HepG2 (cell line): Measurements from ENCODE around the gene PA2G4. TPM values are rescaled to one million over a fixed set of nuclear protein-coding genes. Genes with fewer than 3 reads are reported as not detected.

Experiments
- ARNT ChIP-seq: fragments of 450-650 bp; IDR thresholded peaks from 2 replicates; pipeline ENCODE4 v1.6.1; 2017
- FOXK2 ChIP-seq: fragments of 450-650 bp; IDR thresholded peaks from 2 replicates; pipeline ENCODE4 v1.6.1; 2016
- FOXM1 ChIP-seq: sonication (generic); formaldehyde crosslinking; IDR thresholded peaks from 2 replicates; pipeline ENCODE4 v1.5.0; 2020; ENCODE audit warnings: missing genetic modification reagents
- FOXO4 ChIP-seq: sonication (generic); formaldehyde crosslinking; conservative IDR thresholded peaks from 2 replicates; pipeline ENCODE4 v1.8.1; 2023; ENCODE audit warnings: missing genetic modification reagents
- GABPA ChIP-seq, 2 experiments: IDR thresholded peaks; 2 replicates each; pipeline ENCODE4 v1.6.1; 2011 to 2016; ENCODE audit warnings: low read depth in 2 of 2, low read length in 1 of 2, missing biosample characterization in 1 of 2, missing genetic modification characterization in 1 of 2
- HMGA1 ChIP-seq: sonication (generic); formaldehyde crosslinking; conservative IDR thresholded peaks from 2 replicates; pipeline ENCODE4 v1.4.0; 2020; ENCODE audit warnings: missing genetic modification reagents
- IRF2 ChIP-seq: IDR thresholded peaks from 2 replicates; pipeline ENCODE4 v1.6.1; 2018; ENCODE audit warnings: missing genetic modification reagents, missing compliant biosample characterization
- NCOR1 ChIP-seq: fragments of 200-600 bp; sonication (generic); IDR thresholded peaks from 2 replicates; pipeline ENCODE4 v1.7.0; 2017; ENCODE audit warnings: antibody characterized with exemption, low read length, borderline replicate concordance
- SAP130 ChIP-seq: IDR thresholded peaks from 2 replicates; pipeline ENCODE4 v1.6.1; 2016; ENCODE audit warnings: low read depth
- STAG1 ChIP-seq: sonication (generic); formaldehyde crosslinking; IDR thresholded peaks from 2 replicates; pipeline ENCODE4 v1.4.0; 2020; ENCODE audit warnings: missing genetic modification reagents
- TBP ChIP-seq: sonication (generic); formaldehyde crosslinking; IDR thresholded peaks from 2 replicates; pipeline ENCODE4 v1.5.0; 2020; ENCODE audit warnings: missing genetic modification reagents
- YEATS2 ChIP-seq: sonication (generic); formaldehyde crosslinking; IDR thresholded peaks from 2 replicates; pipeline ENCODE4 v1.4.0; 2020; ENCODE audit warnings: missing genetic modification reagents, borderline replicate concordance
- ZBTB46 ChIP-seq: sonication (generic); formaldehyde crosslinking; IDR thresholded peaks from 2 replicates; pipeline ENCODE4 v1.4.0; 2020; ENCODE audit warnings: mild to moderate bottlenecking, missing genetic modification reagents, borderline replicate concordance
- ZNF337 ChIP-seq: sonication (generic); formaldehyde crosslinking; IDR thresholded peaks from 2 replicates; pipeline ENCODE4 v1.5.1; 2020; ENCODE audit warnings: missing genetic modification reagents, low read depth, mild to moderate bottlenecking, borderline replicate concordance
- ZNF510 ChIP-seq: sonication (generic); formaldehyde crosslinking; IDR thresholded peaks from 2 replicates; pipeline ENCODE4 v1.4.0; 2020; ENCODE audit warnings: low read depth, mild to moderate bottlenecking, missing genetic modification reagents
- ZNF614 ChIP-seq: IDR thresholded peaks from 2 replicates; pipeline ENCODE4 v1.6.1; 2018; ENCODE audit warnings: missing biosample characterization, missing genetic modification reagents, inconsistent platforms, borderline replicate concordance
- polyA plus RNA-seq, 8 experiments: library from polyadenylated mRNA; depleted of rRNA in 3 of 8; stranded (reverse) in 7 of 8; unstranded in 1 of 8; fragments of >200 nt; fragmentation: Illumina TruSeq in 4 of 8; extraction: Trizol in 4 of 8; gene quantifications; 2 replicates each; pipeline versions ENCODE4 v1.2.1 to v1.2.3, GENCODE V29; 2011 to 2016; ENCODE audit warnings: low read depth in 4 of 8, missing spikeins in 1 of 8, mixed read lengths in 1 of 8; ENCODE audit not compliant: insufficient read depth in 1 of 8
- total RNA-seq, 5 experiments: library from RNA; depleted of rRNA; stranded (reverse); fragments of >200 nt; fragmentation: Illumina TruSeq; extraction: Trizol; gene quantifications; 2 replicates each; pipeline ENCODE4 v1.2.3, GENCODE V29; 2016; ENCODE audit warnings: low read depth in 1 of 5
- TF ChIP-seq, protein P1 (sequence below): sonication (generic); formaldehyde crosslinking; IDR thresholded peaks from 2 replicates; pipeline ENCODE4 v1.4.0; 2020; ENCODE audit warnings: missing genetic modification reagents
- TF ChIP-seq, protein P2 (sequence below): IDR thresholded peaks from 2 replicates; pipeline ENCODE4 v1.6.1; 2016; ENCODE audit warnings: low read depth

The PA2G4 gene
- total and polyA plus RNA-seq, 2 of the 13 experiments (the other 11 are each of a cell fraction or from before 2014, with no cell fraction given), result 147 to 240 TPM

- TF ChIP-seq, protein P1, sequence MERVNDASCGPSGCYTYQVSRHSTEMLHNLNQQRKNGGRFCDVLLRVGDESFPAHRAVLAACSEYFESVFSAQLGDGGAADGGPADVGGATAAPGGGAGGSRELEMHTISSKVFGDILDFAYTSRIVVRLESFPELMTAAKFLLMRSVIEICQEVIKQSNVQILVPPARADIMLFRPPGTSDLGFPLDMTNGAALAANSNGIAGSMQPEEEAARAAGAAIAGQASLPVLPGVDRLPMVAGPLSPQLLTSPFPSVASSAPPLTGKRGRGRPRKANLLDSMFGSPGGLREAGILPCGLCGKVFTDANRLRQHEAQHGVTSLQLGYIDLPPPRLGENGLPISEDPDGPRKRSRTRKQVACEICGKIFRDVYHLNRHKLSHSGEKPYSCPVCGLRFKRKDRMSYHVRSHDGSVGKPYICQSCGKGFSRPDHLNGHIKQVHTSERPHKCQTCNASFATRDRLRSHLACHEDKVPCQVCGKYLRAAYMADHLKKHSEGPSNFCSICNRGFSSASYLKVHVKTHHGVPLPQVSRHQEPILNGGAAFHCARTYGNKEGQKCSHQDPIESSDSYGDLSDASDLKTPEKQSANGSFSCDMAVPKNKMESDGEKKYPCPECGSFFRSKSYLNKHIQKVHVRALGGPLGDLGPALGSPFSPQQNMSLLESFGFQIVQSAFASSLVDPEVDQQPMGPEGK (CRISPR knock-in tag), result peak; percentile 90
- TF ChIP-seq FOXM1 (no peak), STAG1 (CRISPR knock-in tag) (peak; percentile 47), ZNF510 (CRISPR knock-in tag) (no peak), ARNT (no peak), ZBTB46 (CRISPR knock-in tag) (no peak), SAP130 (CRISPR knock-in tag) (peak; percentile 72), NCOR1 (no peak), ZNF337 (CRISPR knock-in tag) (no peak), YEATS2 (peak; percentile 44; the same call in 1 of the 2 replicates), TBP (CRISPR knock-in tag) (no peak), IRF2 (CRISPR knock-in tag) (peak; percentile 39; the same call in 1 of the 2 replicates), FOXO4 (CRISPR knock-in tag) (no peak), ZNF614 (CRISPR knock-in tag) (peak; percentile 62; the same call in 1 of the 2 replicates), HMGA1 (CRISPR knock-in tag) (no peak), GABPA (IDR thresholded peaks at IDR 0.05; ENCODE audit: low read depth, low read length) (no peak), GABPA (CRISPR knock-in tag; IDR thresholded peaks at IDR 0.05; ENCODE audit: low read depth) (peak; percentile 46; the same call in 1 of the 2 replicates), FOXK2 (no peak)
- TF ChIP-seq, protein P2, sequence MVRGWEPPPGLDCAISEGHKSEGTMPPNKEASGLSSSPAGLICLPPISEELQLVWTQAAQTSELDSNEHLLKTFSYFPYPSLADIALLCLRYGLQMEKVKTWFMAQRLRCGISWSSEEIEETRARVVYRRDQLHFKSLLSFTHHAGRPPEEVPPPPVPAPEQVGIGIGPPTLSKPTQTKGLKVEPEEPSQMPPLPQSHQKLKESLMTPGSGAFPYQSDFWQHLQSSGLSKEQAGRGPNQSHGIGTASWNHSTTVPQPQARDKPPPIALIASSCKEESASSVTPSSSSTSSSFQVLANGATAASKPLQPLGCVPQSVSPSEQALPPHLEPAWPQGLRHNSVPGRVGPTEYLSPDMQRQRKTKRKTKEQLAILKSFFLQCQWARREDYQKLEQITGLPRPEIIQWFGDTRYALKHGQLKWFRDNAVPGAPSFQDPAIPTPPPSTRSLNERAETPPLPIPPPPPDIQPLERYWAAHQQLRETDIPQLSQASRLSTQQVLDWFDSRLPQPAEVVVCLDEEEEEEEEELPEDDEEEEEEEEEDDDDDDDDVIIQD (CRISPR knock-in tag), result no peak
These were observed 25.2 kb upstream of the PA2G4 start (continued) for GRCh38 chr12:56078931-56079722.
